ENCODE results near the gene GRID1.

The GRID1 gene

GRCh38 chr10:85565381-85565780, 801.2 kb downstream of the GRID1 start:
- Mint-ChIP-seq H3K27me3 (ENCODE audit: low read depth) (no peaks in the 10 kb centered on the region), H3K36me3 (ENCODE audit: low read depth) (no peaks in the 10 kb centered on the region), H3K4me3 (no peak overlapping the region), H3K9me3 (no peaks in the 10 kb centered on the region), H3K4me1 (no peaks in the 10 kb centered on the region), H3K27ac (no peak overlapping the region)
- no peak for TF ChIP-seq CTCF (IDR thresholded peaks at IDR 0.05; ENCODE audit: unreplicated experiment in 3 of 3)

GRCh38 chr10:85558533-85558932, 808.1 kb downstream of the GRID1 start:
- Mint-ChIP-seq H3K27me3 (ENCODE audit: low read depth) (no peaks in the 10 kb centered on the region), H3K4me1 (no peaks in the 10 kb centered on the region), H3K9me3 (no peaks in the 10 kb centered on the region), H3K27ac (no peak overlapping the region), H3K36me3 (ENCODE audit: low read depth) (no peaks in the 10 kb centered on the region), H3K4me3 (no peak overlapping the region)
- no peak for TF ChIP-seq CTCF (IDR thresholded peaks at IDR 0.05; ENCODE audit: unreplicated experiment in 3 of 3)

GRCh38 chr10:85557706-85558105, 808.9 kb downstream of the GRID1 start:
- H3K27ac Mint-ChIP-seq = no peak overlapping the region
- H3K4me1 Mint-ChIP-seq = no peaks in the 10 kb centered on the region
- H3K27me3 Mint-ChIP-seq (ENCODE audit: low read depth) = no peaks in the 10 kb centered on the region
- H3K9me3 Mint-ChIP-seq = no peaks in the 10 kb centered on the region
- H3K36me3 Mint-ChIP-seq (ENCODE audit: low read depth) = no peaks in the 10 kb centered on the region
- TF ChIP-seq CTCF (IDR thresholded peaks at IDR 0.05; ENCODE audit: unreplicated experiment in 3 of 3) = no peak
- H3K4me3 Mint-ChIP-seq = no peak overlapping the region

- H3K9me3 Mint-ChIP-seq = no peaks in the 10 kb centered on the region
- H3K27ac Mint-ChIP-seq = no peak overlapping the region
- no peaks in the 10 kb centered on the region for H3K36me3 Mint-ChIP-seq (ENCODE audit: low read depth)
- H3K4me1 Mint-ChIP-seq = no peaks in the 10 kb centered on the region
- TF ChIP-seq CTCF (IDR thresholded peaks at IDR 0.05; ENCODE audit: unreplicated experiment in 3 of 3) = no peak
- no peak overlapping the region for H3K4me3 Mint-ChIP-seq
- no peaks in the 10 kb centered on the region for H3K27me3 Mint-ChIP-seq (ENCODE audit: low read depth)
Observed at GRCh38 chr10:85557077-85557476, 809.5 kb downstream of the GRID1 start.

Measured in nephron (organoid).